SJSA1 (cell line): ENCODE data around the gene FSTL4. TPM values are rescaled to one million over a fixed set of nuclear protein-coding genes. Genes with fewer than 3 reads are reported as not detected.

Experiments used
- DNase-seq, 2 experiments: peaks; one replicate each; pipeline ENCODE4 v3.0.0-alpha.2; 2015 to 2020; ENCODE audit warnings: low spot score in 2 of 2, low read depth in 1 of 2
- H3K27ac ChIP-seq: fragments of 250-450 bp; sonication (Bioruptor Pico); 2 replicates; pipeline ENCODE4 v1.5.1; 2020; ENCODE audit warnings: mild to moderate bottlenecking, moderate library complexity
- H3K27me3 ChIP-seq: fragments of 250-450 bp; sonication (Bioruptor Pico); replicated peaks from 2 replicates; pipeline ENCODE4 v1.5.1; 2020; ENCODE audit warnings: mild to moderate bottlenecking, moderate library complexity
- H3K36me3 ChIP-seq: fragments of 250-450 bp; sonication (Bioruptor Pico); 2 replicates; pipeline ENCODE4 v1.5.1; 2020; ENCODE audit warnings: mild to moderate bottlenecking
- H3K4me1 ChIP-seq: fragments of 250-450 bp; sonication (Bioruptor Pico); replicated peaks from 2 replicates; pipeline ENCODE4 v1.6.1; 2021; ENCODE audit warnings: mild to moderate bottlenecking
- H3K4me3 ChIP-seq: fragments of 250-450 bp; sonication (Bioruptor Pico); 2 replicates; pipeline ENCODE4 v1.5.1; 2020; ENCODE audit warnings: mild to moderate bottlenecking
- H3K9me3 ChIP-seq: fragments of 250-450 bp; sonication (Bioruptor Pico); replicated peaks from 2 replicates; pipeline ENCODE4 v1.5.1; 2020; ENCODE audit warnings: mild to moderate bottlenecking
- total RNA-seq: library from RNA; depleted of rRNA; stranded (reverse); fragments of >200 nt; shearing (Covaris generic); gene quantifications from 2 replicates; pipeline ENCODE4 v1.2.3, GENCODE V29; 2014

FSTL4 gene
- total RNA-seq, 1 experiment from 2014 or later = 2.1 TPM

GRCh38 chr5:133291524-133291923 is 320.8 kb downstream of the FSTL4 start:
- no peak overlapping the region for H3K27ac ChIP-seq
- no peak for DNase-seq
- H3K36me3 ChIP-seq = no peaks in the 10 kb centered on the region
- 0 out of 2 replicates have a peak, but pooled peaks cover 3% of the 10 kb centered on the region for H3K4me1 ChIP-seq
- H3K9me3 ChIP-seq = no peaks in the 10 kb centered on the region
- no peak overlapping the region for H3K4me3 ChIP-seq
- peaks cover 8% of the 10 kb centered on the region; the same call in 1 of the 2 replicates for H3K27me3 ChIP-seq

DNA sequence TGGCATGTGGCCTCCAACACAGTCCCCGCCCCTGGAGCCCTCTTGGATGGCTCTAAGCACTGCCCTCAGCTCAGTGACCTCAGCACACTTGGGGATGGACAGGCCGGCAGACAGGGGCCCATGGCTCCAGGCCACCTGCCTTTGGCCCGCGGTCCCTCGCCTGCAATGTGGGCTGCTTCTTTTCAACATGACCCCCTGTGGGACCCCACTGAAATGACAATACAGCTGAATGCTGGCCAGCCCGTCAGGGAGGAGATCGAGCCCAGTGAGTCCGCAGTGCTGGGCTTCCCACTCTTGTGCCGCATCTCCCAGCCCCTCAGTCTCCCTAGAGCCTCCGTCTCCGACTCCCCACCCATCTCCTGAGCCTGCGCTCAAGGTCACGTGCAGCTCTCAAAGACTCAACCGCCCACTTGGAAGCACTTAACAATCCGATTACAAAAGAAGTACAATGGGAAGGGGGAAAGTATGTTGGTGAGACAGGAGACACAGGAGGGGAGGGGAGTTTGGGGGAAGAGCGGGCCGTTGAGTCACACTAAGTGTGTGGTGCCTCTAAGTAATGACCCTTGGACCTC is 321.6 kb downstream of the FSTL4 start:
- Histone ChIP-seq H3K4me1 (peaks cover 5% of the 10 kb centered on the region; the same call in 1 of the 2 replicates), H3K4me3 (no peak overlapping the region), H3K36me3 (no peaks in the 10 kb centered on the region), H3K9me3 (no peaks in the 10 kb centered on the region), H3K27me3 (peaks cover 4% of the 10 kb centered on the region; the same call in 1 of the 2 replicates), H3K27ac (no peak overlapping the region)
- DNase-seq = no peak

DNA sequence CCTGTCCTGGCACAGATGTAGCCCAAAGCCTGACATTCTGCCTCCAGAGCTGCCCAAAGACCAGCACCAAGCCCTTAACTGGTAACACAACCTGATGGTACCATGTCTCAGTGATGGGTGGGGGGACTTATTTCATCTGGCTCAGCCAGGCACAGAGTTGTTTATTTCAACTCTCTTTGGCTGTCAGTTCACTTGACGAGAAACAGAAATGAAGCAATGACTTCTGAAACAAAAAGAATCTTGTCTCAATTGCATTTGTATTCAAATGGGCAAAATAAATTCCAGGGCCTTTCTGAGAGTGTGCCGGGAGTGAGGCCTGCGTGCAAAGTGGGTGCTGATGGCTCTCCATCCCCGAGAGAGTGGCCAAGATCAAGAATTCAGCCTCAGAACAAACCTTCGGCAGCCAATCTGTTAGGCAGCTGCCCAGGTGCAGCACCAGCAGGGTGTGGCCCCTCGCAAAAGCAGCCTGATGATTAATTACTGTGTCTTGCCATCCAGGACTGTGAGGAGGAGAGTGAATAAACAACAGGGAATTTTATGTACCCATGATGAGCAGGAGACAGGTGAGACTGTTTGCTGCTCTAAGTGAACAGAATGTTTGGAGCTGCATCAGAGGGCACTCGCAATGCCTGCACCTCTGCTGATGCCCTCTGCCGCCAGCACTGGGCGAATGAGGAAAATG is 322.5 kb downstream of the FSTL4 start:
- no peaks in the 10 kb centered on the region for H3K27me3 ChIP-seq
- DNase-seq = no peak
- no peak overlapping the region for H3K27ac ChIP-seq
- no peaks in the 10 kb centered on the region for H3K9me3 ChIP-seq
- peaks cover 10% of the 10 kb centered on the region; the same call in 1 of the 2 replicates for H3K4me1 ChIP-seq
- no peak overlapping the region for H3K4me3 ChIP-seq
- H3K36me3 ChIP-seq = no peaks in the 10 kb centered on the region

DNA sequence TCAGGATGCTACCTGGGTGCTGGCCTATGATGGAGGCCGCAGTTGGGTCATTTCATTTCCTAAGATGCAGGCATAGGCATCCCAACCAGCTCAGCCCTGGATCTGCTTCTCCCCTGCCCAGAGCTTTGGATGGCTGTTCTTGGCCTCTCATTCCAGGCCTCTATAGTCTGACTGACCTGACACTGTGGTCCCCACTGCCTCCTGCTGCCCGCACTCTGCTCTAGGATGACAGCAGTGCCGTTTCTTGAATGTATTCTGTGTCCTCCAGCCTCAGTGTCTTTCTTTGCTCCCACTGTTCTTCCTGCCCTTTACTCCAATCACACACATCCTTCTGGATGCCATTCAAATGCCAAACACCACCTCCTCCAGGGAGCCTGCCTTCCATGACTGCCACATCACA is 324.8 kb downstream of the FSTL4 start:
- no peak overlapping the region for H3K27ac ChIP-seq
- peaks cover 10% of the 10 kb centered on the region; the same call in 1 of the 2 replicates for H3K4me1 ChIP-seq
- no peaks in the 10 kb centered on the region for H3K27me3 ChIP-seq
- peak; percentile 46 to 75 for DNase-seq
- no peaks in the 10 kb centered on the region for H3K9me3 ChIP-seq
- no peak overlapping the region for H3K4me3 ChIP-seq
- H3K36me3 ChIP-seq = no peaks in the 10 kb centered on the region

DNA sequence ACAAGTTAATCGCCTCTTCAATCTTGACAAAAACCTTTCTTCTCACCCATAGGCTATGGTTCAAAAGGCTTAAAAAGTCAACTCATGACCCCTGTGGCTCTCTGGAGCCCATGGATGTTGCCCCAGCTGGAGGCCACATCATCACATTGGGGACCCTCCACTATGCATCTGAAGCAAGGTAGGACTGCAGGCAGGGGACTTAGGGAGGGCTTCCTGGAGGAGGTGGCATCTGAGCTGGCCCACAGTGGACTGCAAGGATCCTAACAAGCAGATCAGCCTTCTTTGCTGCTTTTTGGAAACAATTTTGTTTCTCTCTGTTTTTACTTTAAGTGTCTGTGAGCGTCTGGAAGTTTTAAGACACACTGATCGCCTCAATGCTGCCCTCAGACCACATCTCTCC is 325.9 kb downstream of the FSTL4 start:
- no peak for DNase-seq
- Histone ChIP-seq H3K36me3 (no peaks in the 10 kb centered on the region), H3K27ac (no peak overlapping the region), H3K27me3 (no peaks in the 10 kb centered on the region), H3K9me3 (no peaks in the 10 kb centered on the region), H3K4me3 (no peak overlapping the region), H3K4me1 (peaks cover 7% of the 10 kb centered on the region; the same call in 1 of the 2 replicates)

GRCh38 chr5:133285583-133286021 is 326.7 kb downstream of the FSTL4 start:
- Histone ChIP-seq H3K36me3 (no peaks in the 10 kb centered on the region), H3K4me1 (peaks cover 7% of the 10 kb centered on the region; the same call in 1 of the 2 replicates), H3K27ac (no peak overlapping the region), H3K27me3 (no peaks in the 10 kb centered on the region), H3K4me3 (no peak overlapping the region), H3K9me3 (no peaks in the 10 kb centered on the region)
- DNase-seq = no peak

DNA sequence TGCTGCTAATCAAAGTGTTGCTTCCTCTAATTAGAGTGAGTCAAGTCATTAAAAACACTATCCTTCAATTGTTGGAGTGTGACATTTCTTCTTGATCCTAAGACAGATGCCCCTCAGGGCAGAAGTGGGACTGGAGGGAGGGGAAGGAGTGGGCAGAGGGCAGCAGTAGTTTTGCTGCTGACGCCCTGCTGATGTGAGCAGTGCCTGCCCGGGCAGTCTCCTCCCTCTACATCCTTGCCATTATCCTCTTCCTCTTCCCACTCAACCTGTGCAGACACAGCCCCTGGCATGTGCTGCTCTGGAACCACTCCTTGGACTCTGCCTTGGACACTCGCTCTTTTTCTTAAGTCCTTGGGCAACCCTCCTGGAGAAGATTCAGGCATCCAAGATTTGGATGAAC is 328.0 kb downstream of the FSTL4 start:
- no peak for DNase-seq
- Histone ChIP-seq H3K9me3 (no peaks in the 10 kb centered on the region), H3K27ac (no peak overlapping the region), H3K27me3 (no peaks in the 10 kb centered on the region), H3K4me3 (no peak overlapping the region), H3K4me1 (peaks cover 7% of the 10 kb centered on the region; the same call in 1 of the 2 replicates), H3K36me3 (no peaks in the 10 kb centered on the region)

DNA sequence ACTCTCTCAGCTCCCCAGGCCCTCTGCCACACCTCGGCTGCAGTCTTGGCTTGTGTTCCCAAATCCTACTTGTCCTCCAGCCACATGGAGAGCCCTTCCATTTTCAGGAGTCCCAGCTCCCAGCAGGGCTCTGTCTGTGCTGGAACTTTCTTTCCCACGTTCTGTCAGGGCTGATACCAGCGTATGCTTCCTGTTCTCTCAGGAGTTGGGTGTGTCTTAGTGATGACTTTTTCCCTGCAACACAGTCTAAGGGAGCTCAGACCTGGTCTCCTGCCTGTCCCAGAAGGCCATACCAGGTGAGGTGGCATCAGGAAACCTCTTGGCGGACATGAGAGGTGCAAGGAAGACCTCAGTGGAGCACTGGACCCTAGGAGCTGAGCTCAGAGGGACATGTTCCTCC is 334.0 kb downstream of the FSTL4 start:
- H3K36me3 ChIP-seq = no peaks in the 10 kb centered on the region
- no peaks in the 10 kb centered on the region for H3K27me3 ChIP-seq
- no peaks in the 10 kb centered on the region for H3K9me3 ChIP-seq
- H3K4me1 ChIP-seq = no peaks in the 10 kb centered on the region
- H3K27ac ChIP-seq = no peak overlapping the region
- DNase-seq = no peak
- no peak overlapping the region for H3K4me3 ChIP-seq

DNA sequence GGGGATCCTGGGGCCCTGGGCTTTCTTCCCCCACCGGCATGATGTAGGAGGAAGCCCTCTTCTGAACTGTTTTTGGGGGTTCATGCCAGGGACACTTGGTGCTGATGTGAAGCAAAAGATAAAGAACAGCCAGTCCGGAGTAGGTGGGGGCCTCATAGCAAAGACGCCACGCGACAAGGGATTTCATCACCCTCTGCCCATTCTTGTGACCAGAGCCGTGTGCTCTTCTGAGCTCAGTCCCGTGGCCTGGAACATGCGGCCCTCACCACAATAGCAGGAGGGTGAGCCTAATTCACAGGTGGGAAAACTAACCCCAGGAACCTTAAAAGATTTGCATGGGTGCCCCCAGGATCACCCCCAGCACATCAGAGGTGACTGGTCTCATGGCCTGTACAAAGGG is 334.6 kb downstream of the FSTL4 start:
- no peaks in the 10 kb centered on the region for H3K36me3 ChIP-seq
- no peaks in the 10 kb centered on the region for H3K27me3 ChIP-seq
- H3K27ac ChIP-seq = no peak overlapping the region
- H3K4me3 ChIP-seq = no peak overlapping the region
- no peaks in the 10 kb centered on the region for H3K9me3 ChIP-seq
- H3K4me1 ChIP-seq = no peaks in the 10 kb centered on the region
- DNase-seq = no peak

GRCh38 chr5:133276171-133276570 is 336.2 kb downstream of the FSTL4 start:
- H3K4me3 ChIP-seq = no peak overlapping the region
- no peaks in the 10 kb centered on the region for H3K9me3 ChIP-seq
- no peaks in the 10 kb centered on the region for H3K36me3 ChIP-seq
- no peak overlapping the region for H3K27ac ChIP-seq
- H3K27me3 ChIP-seq = no peaks in the 10 kb centered on the region
- DNase-seq = no peak
- H3K4me1 ChIP-seq = no peaks in the 10 kb centered on the region

GRCh38 chr5:133275631-133276030 is 336.7 kb downstream of the FSTL4 start:
- H3K27ac ChIP-seq = no peak overlapping the region
- no peaks in the 10 kb centered on the region for H3K27me3 ChIP-seq
- no peaks in the 10 kb centered on the region for H3K9me3 ChIP-seq
- H3K4me3 ChIP-seq = no peak overlapping the region
- no peak for DNase-seq
- H3K36me3 ChIP-seq = no peaks in the 10 kb centered on the region
- H3K4me1 ChIP-seq = no peaks in the 10 kb centered on the region

DNA sequence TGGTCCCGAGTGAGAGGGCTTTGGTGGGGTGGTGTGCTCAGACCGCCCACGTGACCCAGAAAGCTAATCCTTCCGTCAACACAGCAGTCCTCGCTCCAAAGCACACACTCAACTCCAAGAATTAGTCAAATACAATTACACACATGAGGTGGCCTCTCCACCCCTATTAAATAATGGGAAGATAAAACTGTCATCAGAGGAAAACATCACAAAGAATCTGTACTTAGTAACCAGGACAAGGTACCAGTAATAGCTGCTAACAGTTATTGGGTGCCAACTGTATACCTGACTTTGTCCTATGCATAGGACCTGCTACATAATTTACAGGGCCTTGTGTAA is 337.8 kb downstream of the FSTL4 start:
- Histone ChIP-seq H3K27ac (no peak overlapping the region), H3K9me3 (0 out of 2 replicates have a peak, but pooled peaks cover 1% of the 10 kb centered on the region), H3K4me1 (no peaks in the 10 kb centered on the region), H3K4me3 (no peak overlapping the region), H3K36me3 (no peaks in the 10 kb centered on the region), H3K27me3 (0 out of 2 replicates have a peak, but pooled peaks cover 2% of the 10 kb centered on the region)
- DNase-seq = no peak

DNA sequence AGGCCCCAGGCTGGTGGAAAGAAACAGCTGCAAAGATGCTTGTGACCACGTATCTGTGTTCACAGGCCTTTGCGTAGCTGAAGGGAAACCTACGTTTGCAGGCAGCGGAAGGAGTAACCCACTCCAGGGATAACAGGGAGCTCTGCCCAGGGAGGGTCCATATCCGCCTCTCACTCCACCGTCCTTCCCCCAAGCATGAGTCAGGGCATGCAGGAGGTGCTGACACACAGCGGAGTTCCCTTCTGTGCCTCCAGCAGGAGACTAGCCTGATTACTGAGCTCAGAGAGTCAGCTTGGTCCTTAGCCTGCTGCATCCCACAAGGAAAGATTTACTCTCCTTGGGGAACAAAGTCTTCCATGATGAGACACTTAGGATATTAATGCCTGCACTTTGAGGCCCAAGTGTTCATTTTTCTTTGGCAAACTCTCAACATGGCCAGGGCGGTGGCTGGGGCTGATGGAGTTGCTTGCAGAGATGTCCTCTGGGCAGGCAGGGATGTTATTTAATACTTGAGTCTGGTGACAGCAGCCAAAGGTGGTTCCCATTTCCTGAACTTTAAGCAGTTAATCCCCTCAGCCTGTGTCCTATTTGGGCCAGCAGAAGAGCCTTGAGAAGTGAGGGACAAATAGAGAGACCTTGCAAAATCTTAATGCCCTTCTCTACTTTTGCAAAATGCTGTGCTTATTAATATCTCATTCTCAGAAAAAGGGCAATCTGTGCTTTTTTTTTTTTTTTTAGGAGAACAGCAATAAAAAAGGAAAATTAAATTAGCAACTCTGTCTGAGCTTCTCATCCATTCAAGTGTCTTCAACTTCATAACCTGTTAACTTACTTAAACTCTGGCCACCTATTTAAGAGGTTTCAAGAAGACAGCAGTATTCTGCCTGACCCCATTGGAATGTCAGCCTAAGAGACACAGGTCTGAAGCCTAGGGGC is 338.4 kb downstream of the FSTL4 start:
- Histone ChIP-seq H3K4me3 (no peak overlapping the region), H3K36me3 (no peaks in the 10 kb centered on the region), H3K4me1 (no peaks in the 10 kb centered on the region), H3K9me3 (0 out of 2 replicates have a peak, but pooled peaks cover 3% of the 10 kb centered on the region), H3K27ac (no peak overlapping the region), H3K27me3 (0 out of 2 replicates have a peak, but pooled peaks cover 3% of the 10 kb centered on the region)
- DNase-seq = no peak
